HG02763 (cell line): ENCODE measurements around the gene ASPDH.

Experiments
- ATAC-seq: cut with Tn5 transposase; IDR thresholded peaks from one replicate; pipeline ENCODE4 v1.9.1; 2021; ENCODE audit warnings: mild to moderate bottlenecking, moderate library complexity; ENCODE audit not compliant: unreplicated experiment

ASPDH gene

GRCh38 chr19:50498219-50499056, 15.3 kb downstream of the ASPDH start:
- ATAC-seq: no peak

GRCh38 chr19:50497022-50497405, 16.7 kb downstream of the ASPDH start:
- ATAC-seq: no peak

GRCh38 chr19:50496189-50497021, 17.3 kb downstream of the ASPDH start:
- no peak for ATAC-seq

GRCh38 chr19:50495020-50495531, 18.6 kb downstream of the ASPDH start:
- ATAC-seq: no peak

- no peak for ATAC-seq
Measured at GRCh38 chr19:50494186-50495019, 19.3 kb downstream of the ASPDH start.

GRCh38 chr19:50493171-50493570, 20.5 kb downstream of the ASPDH start:
- ATAC-seq: no peak

GRCh38 chr19:50492303-50493052, 21.2 kb downstream of the ASPDH start:
- ATAC-seq: no peak

- no peak for ATAC-seq
Measured at GRCh38 chr19:50490991-50491472, 22.7 kb downstream of the ASPDH start.

GRCh38 chr19:50490411-50490811, 23.3 kb downstream of the ASPDH start:
- no peak for ATAC-seq

- ATAC-seq: no peak
Measured at GRCh38 chr19:50489461-50490011, 24.2 kb downstream of the ASPDH start.

GRCh38 chr19:50488389-50489194, 25.1 kb downstream of the ASPDH start:
- no peak for ATAC-seq

- ATAC-seq: no peak
Measured at GRCh38 chr19:50486823-50487515, 26.7 kb downstream of the ASPDH start.

GRCh38 chr19:50485284-50485955, 28.3 kb downstream of the ASPDH start:
- no peak for ATAC-seq

GRCh38 chr19:50482916-50483315, 30.8 kb downstream of the ASPDH start:
- no peak for ATAC-seq

- ATAC-seq: no peak
Measured at GRCh38 chr19:50482271-50482855, 31.4 kb downstream of the ASPDH start.

GRCh38 chr19:50481351-50482149, 32.2 kb downstream of the ASPDH start:
- no peak for ATAC-seq
